ENCODE measurements around the gene DHX34.
"Not testable (repeated sequence)": the region's sequence is repeated elsewhere in the genome, so short reads cannot be mapped to it uniquely, and the experiment has no call there.

The DHX34 gene

DNA sequence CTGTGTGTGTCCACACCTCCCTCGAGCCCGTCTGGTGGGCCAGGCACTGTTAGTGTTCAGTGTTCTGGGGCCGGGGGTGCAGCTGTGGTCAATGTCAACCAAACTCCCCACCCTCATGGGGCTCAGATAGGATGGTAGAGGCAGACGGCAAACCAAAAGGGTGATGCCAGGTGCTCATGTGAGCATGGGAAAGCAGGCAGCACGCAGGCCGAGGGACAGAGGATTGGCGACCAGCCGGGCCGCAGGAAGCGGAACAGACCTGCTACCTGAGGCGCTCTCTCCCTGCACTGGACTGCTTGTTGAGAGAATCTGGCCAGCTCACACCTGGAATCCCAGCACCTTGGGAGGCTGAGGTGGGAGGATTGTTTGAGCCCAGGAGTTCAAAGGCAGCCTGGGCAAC, 29.1 kb downstream of the DHX34 start:
- peaks cover 2 to 81% (median 57%) of the 10 kb centered on the region in 4 experiments for H3K36me3 ChIP-seq (ENCODE audit: control insufficient read depth in 4 of 4, insufficient read depth in 4 of 4, low read length in 3 of 4)
- no peaks in the 10 kb centered on the region for H3K9me3 ChIP-seq (ENCODE audit: control extremely low read depth in 1 of 5, control insufficient read depth in 4 of 5, insufficient read depth in 2 of 5, low read depth in 1 of 5, low read length in 4 of 5)
- CTCF ChIA-PET: interaction anchor here (0.7 to 1.6 kb wide), 5 partner anchors 10 to 81 kb away, joined by 3 to 6 read pairs (median 3); no protein-coding TSS in a partner anchor
- POLR2A ChIA-PET: no interaction called here
- 95% methylated on average over 10 of the region's 11 CpGs for WGBS (ENCODE audit: insufficient coverage)
- no peak overlapping the region for H3K27ac ChIP-seq (ENCODE audit: insufficient read depth in 1 of 2, low read depth in 1 of 2, low read length in 2 of 2, poor library complexity in 1 of 2, severe bottlenecking in 2 of 2)
- no peak overlapping the region for H3K4me3 ChIP-seq (ENCODE audit: control insufficient read depth in 1 of 7, extremely low read depth in 1 of 7, insufficient read depth in 4 of 7, low read depth in 2 of 7, low read length in 6 of 7)
- no peaks in the 10 kb centered on the region for H3K27me3 ChIP-seq (replicated peaks in 2 of 5; ENCODE audit: control insufficient read depth in 4 of 5, insufficient read depth in 5 of 5, low read length in 4 of 5)
- no peak for DNase-seq
- H3K4me1 ChIP-seq (ENCODE audit: control extremely low read depth in 1 of 4, control insufficient read depth in 4 of 4, insufficient read depth in 4 of 4, low read length in 3 of 4): peaks cover 0 to 16% (median 13%) of the 10 kb centered on the region in 4 experiments

DNA sequence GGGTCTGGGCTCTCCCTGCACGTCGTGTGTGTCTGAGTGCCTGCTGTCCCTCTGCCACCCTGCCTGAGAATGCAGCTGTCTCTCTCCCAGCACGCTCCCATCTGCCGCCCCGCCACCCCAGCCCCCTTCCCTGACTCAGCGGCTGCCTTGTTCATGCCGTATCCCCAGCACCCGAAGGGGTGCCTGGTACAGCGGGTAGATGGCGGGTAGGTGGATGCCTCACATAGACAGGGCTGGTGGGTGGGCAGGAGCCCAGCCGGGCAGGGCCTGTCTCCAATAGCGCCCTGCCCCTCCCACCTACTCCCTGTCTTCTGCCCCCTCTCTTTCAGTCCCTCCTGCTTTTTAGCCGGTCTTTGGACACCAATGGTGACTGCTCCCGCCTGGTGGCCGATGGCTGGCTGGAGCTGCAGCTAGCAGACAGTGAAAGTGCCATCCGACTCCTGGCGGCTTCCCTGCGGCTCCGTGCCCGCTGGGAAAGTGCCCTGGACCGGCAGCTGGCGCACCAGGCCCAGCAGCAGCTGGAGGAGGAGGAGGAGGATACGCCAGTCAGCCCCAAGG, 30.3 kb downstream of the DHX34 start:
- Histone ChIP-seq H3K4me1 (ENCODE audit: control extremely low read depth in 1 of 4, control insufficient read depth in 4 of 4, insufficient read depth in 4 of 4, low read length in 3 of 4) (peaks cover 0 to 21% (median 13%) of the 10 kb centered on the region in 4 experiments), H3K27me3 (replicated peaks in 2 of 5; ENCODE audit: control insufficient read depth in 4 of 5, insufficient read depth in 5 of 5, low read length in 4 of 5) (no peaks in the 10 kb centered on the region), H3K27ac (ENCODE audit: insufficient read depth in 1 of 2, low read depth in 1 of 2, low read length in 2 of 2, poor library complexity in 1 of 2, severe bottlenecking in 2 of 2) (no peak overlapping the region), H3K4me3 (ENCODE audit: control insufficient read depth in 1 of 7, extremely low read depth in 1 of 7, insufficient read depth in 4 of 7, low read depth in 2 of 7, low read length in 6 of 7) (no peak overlapping the region), H3K9me3 (ENCODE audit: control extremely low read depth in 1 of 5, control insufficient read depth in 4 of 5, insufficient read depth in 2 of 5, low read depth in 1 of 5, low read length in 4 of 5) (no peaks in the 10 kb centered on the region), H3K36me3 (ENCODE audit: control insufficient read depth in 4 of 4, insufficient read depth in 4 of 4, low read length in 3 of 4) (peaks cover 2 to 70% (median 51%) of the 10 kb centered on the region in 4 experiments)
- over 99% methylated on average over 21 of the region's 23 CpGs for WGBS (ENCODE audit: insufficient coverage)
- ChIA-PET CTCF (no interaction called here), POLR2A (no interaction called here)
- DNase-seq: no peak

DNA sequence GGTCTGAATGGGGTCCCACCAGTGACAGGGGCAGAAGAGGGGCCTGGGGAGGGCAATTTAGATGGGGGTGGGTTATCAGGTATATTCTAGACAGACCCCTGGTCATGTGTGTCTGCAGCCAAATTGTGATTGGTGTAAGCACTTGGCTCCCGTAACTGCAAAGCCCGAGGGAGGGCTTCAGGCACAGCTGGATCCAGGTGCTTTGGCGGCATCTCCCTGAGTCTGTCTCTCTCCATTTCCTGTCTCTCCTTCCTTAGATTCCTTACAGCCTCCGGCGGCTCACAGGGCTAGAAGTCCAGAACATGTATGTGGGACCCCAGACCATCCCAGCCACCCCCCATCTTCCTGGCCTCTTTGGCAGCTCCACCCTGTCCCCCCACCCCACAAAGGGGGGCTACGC, 31.4 kb downstream of the DHX34 start:
- WGBS (ENCODE audit: insufficient coverage): 94% methylated on average over 6 of the region's 6 CpGs
- ChIA-PET CTCF (no interaction called here), POLR2A (no interaction called here)
- Histone ChIP-seq H3K4me3 (ENCODE audit: control insufficient read depth in 1 of 7, extremely low read depth in 1 of 7, insufficient read depth in 4 of 7, low read depth in 2 of 7, low read length in 6 of 7) (no peak overlapping the region), H3K4me1 (ENCODE audit: control extremely low read depth in 1 of 4, control insufficient read depth in 4 of 4, insufficient read depth in 4 of 4, low read length in 3 of 4) (peaks cover 0 to 21% (median 13%) of the 10 kb centered on the region in 4 experiments), H3K9me3 (ENCODE audit: control extremely low read depth in 1 of 5, control insufficient read depth in 4 of 5, insufficient read depth in 2 of 5, low read depth in 1 of 5, low read length in 4 of 5) (no peaks in the 10 kb centered on the region), H3K27me3 (replicated peaks in 2 of 5; ENCODE audit: control insufficient read depth in 4 of 5, insufficient read depth in 5 of 5, low read length in 4 of 5) (peaks cover 0 to 2% (median 0%) of the 10 kb centered on the region in 5 experiments), H3K27ac (ENCODE audit: insufficient read depth in 1 of 2, low read depth in 1 of 2, low read length in 2 of 2, poor library complexity in 1 of 2, severe bottlenecking in 2 of 2) (no peak overlapping the region), H3K36me3 (ENCODE audit: control insufficient read depth in 4 of 4, insufficient read depth in 4 of 4, low read length in 3 of 4) (peaks cover 2 to 59% (median 42%) of the 10 kb centered on the region in 4 experiments)
- no peak for DNase-seq

DNA sequence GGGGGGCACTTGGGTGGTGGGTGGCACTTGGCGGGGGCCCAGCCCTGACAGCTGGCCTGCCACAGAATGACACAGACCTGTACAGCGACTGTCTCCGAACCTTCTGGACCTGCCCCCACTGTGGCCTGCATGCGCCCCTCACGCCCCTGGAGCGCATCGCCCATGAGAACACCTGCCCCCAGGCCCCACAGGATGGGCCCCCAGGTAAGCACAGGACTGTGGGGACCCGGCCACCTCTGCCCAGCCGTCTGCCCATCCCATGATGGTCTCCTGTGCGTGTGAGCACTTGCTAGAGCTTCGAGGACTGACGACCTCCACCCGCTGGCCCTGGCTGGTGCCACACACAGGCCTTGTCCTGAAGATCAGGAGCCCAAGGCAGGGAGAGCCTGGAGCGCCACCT, 32.0 kb downstream of the DHX34 start:
- ChIA-PET CTCF (interaction anchor here (0.6 to 1.5 kb wide), 2 partner anchors 11 to 72 kb away, joined by 3 to 5 read pairs; no protein-coding TSS in a partner anchor), POLR2A (no interaction called here)
- DNase-seq: no peak
- no peaks in the 10 kb centered on the region for H3K9me3 ChIP-seq (ENCODE audit: control extremely low read depth in 1 of 5, control insufficient read depth in 4 of 5, insufficient read depth in 2 of 5, low read depth in 1 of 5, low read length in 4 of 5)
- no peak overlapping the region for H3K4me3 ChIP-seq (ENCODE audit: control insufficient read depth in 1 of 7, extremely low read depth in 1 of 7, insufficient read depth in 4 of 7, low read depth in 2 of 7, low read length in 6 of 7)
- H3K36me3 ChIP-seq (ENCODE audit: control insufficient read depth in 4 of 4, insufficient read depth in 4 of 4, low read length in 3 of 4): peaks cover 2 to 54% (median 37%) of the 10 kb centered on the region in 4 experiments
- 93% methylated on average over 12 of the region's 14 CpGs for WGBS (ENCODE audit: insufficient coverage)
- H3K27me3 ChIP-seq (replicated peaks in 2 of 5; ENCODE audit: control insufficient read depth in 4 of 5, insufficient read depth in 5 of 5, low read length in 4 of 5): peaks cover 0 to 6% (median 0%) of the 10 kb centered on the region in 5 experiments
- H3K27ac ChIP-seq (ENCODE audit: insufficient read depth in 1 of 2, low read depth in 1 of 2, low read length in 2 of 2, poor library complexity in 1 of 2, severe bottlenecking in 2 of 2): no peak overlapping the region
- peaks cover 0 to 21% (median 13%) of the 10 kb centered on the region in 4 experiments for H3K4me1 ChIP-seq (ENCODE audit: control extremely low read depth in 1 of 4, control insufficient read depth in 4 of 4, insufficient read depth in 4 of 4, low read length in 3 of 4)

DNA sequence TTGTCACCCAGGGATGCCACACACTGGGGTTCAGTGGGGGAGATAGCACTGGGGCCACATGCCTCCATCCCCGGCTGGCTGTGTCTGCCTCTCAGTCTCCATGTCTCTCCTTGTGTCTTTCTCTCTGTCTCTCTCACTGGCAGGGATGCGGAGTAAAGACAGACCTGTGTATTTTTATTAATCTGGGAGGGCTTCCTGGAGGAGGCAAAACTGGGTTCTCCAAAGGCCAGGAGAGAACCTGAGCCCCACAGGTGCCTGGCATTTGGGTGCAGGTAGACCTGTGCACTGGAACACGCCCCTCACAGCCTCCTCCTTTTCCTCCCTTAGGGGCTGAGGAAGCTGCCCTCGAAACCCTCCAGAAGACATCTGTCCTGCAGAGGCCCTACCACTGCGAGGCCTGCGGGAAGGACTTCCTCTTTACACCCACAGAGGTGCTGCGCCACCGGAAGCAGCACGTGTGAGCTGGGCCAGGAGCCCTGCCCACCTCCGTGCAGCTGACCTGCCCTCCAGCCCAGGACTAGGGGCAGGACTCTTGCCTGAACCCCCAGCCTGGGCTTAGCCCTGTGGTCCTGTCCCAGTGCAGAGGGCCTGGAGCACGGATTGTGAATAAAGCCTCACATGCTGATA, 32.7 kb downstream of the DHX34 start:
- no peak overlapping the region for H3K27ac ChIP-seq (ENCODE audit: insufficient read depth in 1 of 2, low read depth in 1 of 2, low read length in 2 of 2, poor library complexity in 1 of 2, severe bottlenecking in 2 of 2)
- DNase-seq: peak; percentile 52 to 84 (median 76)
- ChIA-PET CTCF (interaction anchor here (0.6 to 2.3 kb wide), 4 partner anchors 10 to 73 kb away, joined by 3 to 11 read pairs (median 4); partner anchors contain the start of gene DHX34), POLR2A (no interaction called here)
- H3K4me3 ChIP-seq (ENCODE audit: control insufficient read depth in 1 of 7, extremely low read depth in 1 of 7, insufficient read depth in 4 of 7, low read depth in 2 of 7, low read length in 6 of 7): no peak overlapping the region
- WGBS (ENCODE audit: insufficient coverage): 5% methylated on average over 7 of the region's 11 CpGs
- no peaks in the 10 kb centered on the region for H3K9me3 ChIP-seq (ENCODE audit: control extremely low read depth in 1 of 5, control insufficient read depth in 4 of 5, insufficient read depth in 2 of 5, low read depth in 1 of 5, low read length in 4 of 5)
- H3K36me3 ChIP-seq (ENCODE audit: control insufficient read depth in 4 of 4, insufficient read depth in 4 of 4, low read length in 3 of 4): peaks cover 2 to 47% (median 31%) of the 10 kb centered on the region in 4 experiments
- H3K27me3 ChIP-seq (replicated peaks in 2 of 5; ENCODE audit: control insufficient read depth in 4 of 5, insufficient read depth in 5 of 5, low read length in 4 of 5): peaks cover 0 to 6% (median 0%) of the 10 kb centered on the region in 5 experiments
- H3K4me1 ChIP-seq (ENCODE audit: control extremely low read depth in 1 of 4, control insufficient read depth in 4 of 4, insufficient read depth in 4 of 4, low read length in 3 of 4): peaks cover 0 to 21% (median 13%) of the 10 kb centered on the region in 4 experiments

DNA sequence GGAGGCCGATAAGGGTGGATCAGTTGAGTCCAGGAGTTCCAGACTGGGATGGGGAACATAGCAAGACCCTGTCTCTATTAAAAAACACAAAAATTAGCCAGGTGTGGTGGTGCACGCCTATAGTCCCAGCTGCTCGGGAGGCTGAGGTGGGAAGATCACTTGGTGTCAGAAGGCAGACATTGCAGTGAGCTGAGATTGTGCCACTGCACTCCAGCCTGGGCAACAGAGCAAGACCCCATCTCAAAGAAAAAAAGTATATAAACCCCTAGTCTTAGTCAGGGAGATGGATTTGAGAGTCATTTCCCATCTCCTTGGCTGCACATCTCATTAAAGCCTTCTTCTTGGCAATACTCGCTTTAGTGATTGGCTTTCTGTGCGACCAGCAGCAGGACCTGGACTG, 34.8 kb downstream of the DHX34 start:
- WGBS (ENCODE audit: insufficient coverage): 100% methylated on average over 2 of the region's 5 CpGs
- POLR2A ChIA-PET; H3K27ac ChIP-seq (ENCODE audit: insufficient read depth in 1 of 2, low read depth in 1 of 2, low read length in 2 of 2, poor library complexity in 1 of 2, severe bottlenecking in 2 of 2); DNase-seq; H3K4me3 ChIP-seq (ENCODE audit: control insufficient read depth in 1 of 7, extremely low read depth in 1 of 7, insufficient read depth in 4 of 7, low read depth in 2 of 7, low read length in 6 of 7); H3K27me3 ChIP-seq (replicated peaks in 2 of 5; ENCODE audit: control insufficient read depth in 4 of 5, insufficient read depth in 5 of 5, low read length in 4 of 5); H3K9me3 ChIP-seq (ENCODE audit: control extremely low read depth in 1 of 5, control insufficient read depth in 4 of 5, insufficient read depth in 2 of 5, low read depth in 1 of 5, low read length in 4 of 5): not testable (repeated sequence)
- CTCF ChIA-PET: interaction anchor here (0.6 to 9.7 kb wide), 4 partner anchors 35 to 247 kb away, joined by 3 to 138 read pairs (median 8); partner anchors contain the start of gene DHX34
- Histone ChIP-seq H3K36me3 (ENCODE audit: control insufficient read depth in 4 of 4, insufficient read depth in 4 of 4, low read length in 3 of 4) (peaks cover 2 to 31% (median 22%) of the 10 kb centered on the region in 4 experiments), H3K4me1 (ENCODE audit: control extremely low read depth in 1 of 4, control insufficient read depth in 4 of 4, insufficient read depth in 4 of 4, low read length in 3 of 4) (peaks cover 0 to 21% (median 13%) of the 10 kb centered on the region in 4 experiments)

DNA sequence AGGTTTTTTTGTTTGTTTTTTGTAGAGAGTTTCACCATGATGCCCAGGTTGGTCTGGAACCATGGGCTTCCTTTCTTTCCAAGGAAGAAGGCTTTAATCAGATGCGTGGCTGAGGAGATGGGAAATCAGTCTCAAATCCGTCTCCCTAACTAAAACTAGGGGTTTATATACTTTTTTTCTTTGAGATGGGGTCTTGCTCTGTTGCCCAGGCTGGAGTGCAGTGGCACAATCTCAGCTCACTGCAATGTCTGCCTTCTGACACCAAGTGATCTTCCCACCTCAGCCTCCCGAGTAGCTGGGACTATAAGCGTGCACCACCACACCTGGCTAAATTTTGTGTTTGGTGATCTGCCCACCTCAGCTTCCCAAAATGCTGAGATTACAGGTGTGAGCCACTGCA, 35.4 kb downstream of the DHX34 start:
- Histone ChIP-seq H3K4me1 (ENCODE audit: control extremely low read depth in 1 of 4, control insufficient read depth in 4 of 4, insufficient read depth in 4 of 4, low read length in 3 of 4) (peaks cover 0 to 21% (median 13%) of the 10 kb centered on the region in 4 experiments), H3K36me3 (ENCODE audit: control insufficient read depth in 4 of 4, insufficient read depth in 4 of 4, low read length in 3 of 4) (peaks cover 2 to 24% (median 20%) of the 10 kb centered on the region in 4 experiments)
- H3K9me3 ChIP-seq (ENCODE audit: control extremely low read depth in 1 of 5, control insufficient read depth in 4 of 5, insufficient read depth in 2 of 5, low read depth in 1 of 5, low read length in 4 of 5); DNase-seq; H3K4me3 ChIP-seq (ENCODE audit: control insufficient read depth in 1 of 7, extremely low read depth in 1 of 7, insufficient read depth in 4 of 7, low read depth in 2 of 7, low read length in 6 of 7); H3K27me3 ChIP-seq (replicated peaks in 2 of 5; ENCODE audit: control insufficient read depth in 4 of 5, insufficient read depth in 5 of 5, low read length in 4 of 5); H3K27ac ChIP-seq (ENCODE audit: insufficient read depth in 1 of 2, low read depth in 1 of 2, low read length in 2 of 2, poor library complexity in 1 of 2, severe bottlenecking in 2 of 2); POLR2A ChIA-PET: not testable (repeated sequence)
- CTCF ChIA-PET: interaction anchor here (0.6 to 9.7 kb wide), 2 partner anchors 91 to 248 kb away, joined by 3 to 138 read pairs; no protein-coding TSS in a partner anchor
- WGBS (ENCODE audit: insufficient coverage): 94% methylated on average over 2 of the region's 4 CpGs
